CD14-positive monocyte (primary cell): ENCODE results near the gene RNF113B. TPM values are rescaled to one million over a fixed set of nuclear protein-coding genes. Genes with fewer than 3 reads are reported as not detected.

Experiments
- DNase-seq, 3 donors: peaks; one replicate each; pipeline ENCODE4 v3.0.0-alpha.2; 2011 to 2022
- H2AFZ ChIP-seq: 2 replicates; pipeline ENCODE4 v1.6.0; 2012; ENCODE audit warnings: mild to moderate bottlenecking, low read depth, low read length, inconsistent platforms; ENCODE audit not compliant: insufficient read depth, poor library complexity, severe bottlenecking
- H3K27ac ChIP-seq, 2 donors: 1 replicate in 1 of 2; 2 replicates in 1 of 2; pipeline ENCODE4 v1.5.1; 2012 to 2013; ENCODE audit warnings: low read length in 2 of 2, control low read depth in 1 of 2, inconsistent platforms in 1 of 2, low read depth in 1 of 2, mild to moderate bottlenecking in 1 of 2
- H3K27me3 ChIP-seq, 2 donors: one replicate each; pipeline versions ENCODE4 v1.6.0 to v1.6.1; 2011 to 2013; ENCODE audit warnings: low read length in 2 of 2; ENCODE audit not compliant: control insufficient read depth in 2 of 2, insufficient read depth in 2 of 2
- H3K36me3 ChIP-seq, 2 donors: replicated peaks in 1 of 2; 1 replicate in 1 of 2; 2 replicates in 1 of 2; pipeline versions ENCODE4 v1.5.1 to v1.6.1; 2012 to 2013; ENCODE audit warnings: low read length in 2 of 2, control low read depth in 1 of 2, inconsistent platforms in 1 of 2, mild to moderate bottlenecking in 1 of 2; ENCODE audit not compliant: insufficient read depth in 2 of 2, control insufficient read depth in 1 of 2
- H3K4me1 ChIP-seq, 2 donors: 1 replicate in 1 of 2; 2 replicates in 1 of 2; pipeline versions ENCODE4 v1.5.1 to v1.6.1; 2012 to 2013; ENCODE audit warnings: low read length in 2 of 2, control low read depth in 1 of 2, inconsistent platforms in 1 of 2, mild to moderate bottlenecking in 1 of 2, moderate library complexity in 1 of 2; ENCODE audit not compliant: insufficient read depth in 2 of 2, control insufficient read depth in 1 of 2
- H3K4me2 ChIP-seq: replicated peaks from 2 replicates; pipeline ENCODE3; 2012; ENCODE audit warnings: low read length, moderate library complexity, mild to moderate bottlenecking; ENCODE audit not compliant: poor library complexity, severe bottlenecking; ENCODE audit errors: extremely low read depth
- H3K4me3 ChIP-seq, 3 experiments: fragments of 200-600 bp in 1 of 3; sonication (generic) in 1 of 3; replicated peaks in 1 of 3; 1 replicate in 2 of 3; 2 replicates in 1 of 3; pipeline ENCODE4 v1.5.1; 2011 to 2013; ENCODE audit warnings: low read length in 3 of 3, mild to moderate bottlenecking in 3 of 3, control low read depth in 2 of 3, low read depth in 2 of 3, inconsistent platforms in 1 of 3, moderate library complexity in 1 of 3
- H3K79me2 ChIP-seq: 2 replicates; pipeline ENCODE4 v1.6.0; 2012; ENCODE audit warnings: mild to moderate bottlenecking, control low read depth, inconsistent platforms, low read length, moderate library complexity; ENCODE audit not compliant: insufficient read depth
- H3K9ac ChIP-seq: 2 replicates; pipeline ENCODE4 v1.6.0; 2017; ENCODE audit warnings: low read length, mild to moderate bottlenecking; ENCODE audit not compliant: insufficient read depth, poor library complexity, severe bottlenecking
- H3K9me3 ChIP-seq, 2 donors: replicated peaks in 1 of 2; 1 replicate in 1 of 2; 2 replicates in 1 of 2; pipeline versions ENCODE4 v1.5.1 to v1.6.1; 2012 to 2013; ENCODE audit warnings: low read length in 2 of 2, control low read depth in 1 of 2; ENCODE audit not compliant: control insufficient read depth in 1 of 2, insufficient read depth in 1 of 2
- H4K20me1 ChIP-seq: 2 replicates; pipeline ENCODE4 v1.6.0; 2012; ENCODE audit warnings: mild to moderate bottlenecking, low read length, control low read depth, moderate library complexity; ENCODE audit not compliant: insufficient read depth
- H3K27ac Mint-ChIP-seq, 7 donors: one replicate each; pipeline ENCODE4 v1.8.0; 2020; ENCODE audit warnings: mild to moderate bottlenecking in 7 of 7, mixed read lengths in 7 of 7, moderate library complexity in 6 of 7, inconsistent platforms in 2 of 7
- H3K27me3 Mint-ChIP-seq, 3 donors: one replicate each; pipeline ENCODE4 v1.8.0; 2021 to 2022; ENCODE audit warnings: low read depth in 3 of 3, mild to moderate bottlenecking in 3 of 3, mixed read lengths in 3 of 3, moderate library complexity in 3 of 3, inconsistent platforms in 1 of 3
- H3K36me3 Mint-ChIP-seq, 2 donors: one replicate each; pipeline ENCODE4 v1.8.0; 2020; ENCODE audit warnings: mixed read lengths in 2 of 2, inconsistent platforms in 1 of 2, mild to moderate bottlenecking in 1 of 2
- H3K4me1 Mint-ChIP-seq: one replicate; pipeline ENCODE4 v1.8.0; 2020; ENCODE audit warnings: mild to moderate bottlenecking, mixed read lengths
- H3K4me3 Mint-ChIP-seq, 2 donors: one replicate each; pipeline ENCODE4 v1.8.0; 2020; ENCODE audit warnings: mild to moderate bottlenecking in 2 of 2, mixed read lengths in 2 of 2, moderate library complexity in 1 of 2
- H3K9me3 Mint-ChIP-seq, 7 donors: one replicate each; pipeline ENCODE4 v1.8.0; 2020 to 2022; ENCODE audit warnings: mixed read lengths in 7 of 7, mild to moderate bottlenecking in 6 of 7, moderate library complexity in 6 of 7, inconsistent platforms in 2 of 7
- WGBS: methylation state at CpG from one replicate; pipeline ENCODE4 v1.1.5; 2013; ENCODE audit warnings: missing lambda C conversion rate; ENCODE audit not compliant: insufficient coverage; 5-methylcytosine and 5-hydroxymethylcytosine counted together
- intact Hi-C, 2 donors: fragments of 100-400 bp; cut with micrococcal nuclease; formaldehyde crosslinking; loops; one replicate each; pipeline versions ENCODE4 v1.15.0 to v1.15.1; 2023
- polyA plus RNA-seq, 3 donors: library from polyadenylated mRNA; depleted of rRNA in 1 of 3; unstranded in 2 of 3; stranded (reverse) in 1 of 3; fragments of 300-500 nt in 2 of 3; fragments of >200 nt in 1 of 3; fragmentation: Illumina TruSeq in 2 of 3; gene quantifications; 1 replicate in 2 of 3; 2 replicates in 1 of 3; pipeline ENCODE4 v1.2.3, GENCODE V29; 2012 to 2021
- TF ChIP-seq, protein P1 (sequence below): fragments of 200-600 bp; IDR thresholded peaks from one replicate; pipeline ENCODE4 v1.8.0; 2022; ENCODE audit warnings: antibody characterized with exemption, mild to moderate bottlenecking

RNF113B gene
- polyA plus RNA-seq, 3 donors = not detected

GRCh38 chr13:98199480-98199879, 22.4 kb upstream of the RNF113B start:
- intact Hi-C loops = no loop called here
- no peaks in the 10 kb centered on the region for H4K20me1 ChIP-seq
- H3K4me1 ChIP-seq = no peaks in the 10 kb centered on the region
- no CpG with 5 or more reads among the region's 4 CpGs for WGBS
- no peaks in the 10 kb centered on the region for H3K36me3 Mint-ChIP-seq
- H3K36me3 ChIP-seq = no peaks in the 10 kb centered on the region
- no peak overlapping the region for H3K4me3 ChIP-seq
- peaks cover 0 to 8% (median 1%) of the 10 kb centered on the region in 7 donors for H3K9me3 Mint-ChIP-seq
- H3K27me3 ChIP-seq = no peaks in the 10 kb centered on the region
- H3K9me3 ChIP-seq = peaks cover 0 to 11% of the 10 kb centered on the region in 2 donors
- TF ChIP-seq, protein P1, sequence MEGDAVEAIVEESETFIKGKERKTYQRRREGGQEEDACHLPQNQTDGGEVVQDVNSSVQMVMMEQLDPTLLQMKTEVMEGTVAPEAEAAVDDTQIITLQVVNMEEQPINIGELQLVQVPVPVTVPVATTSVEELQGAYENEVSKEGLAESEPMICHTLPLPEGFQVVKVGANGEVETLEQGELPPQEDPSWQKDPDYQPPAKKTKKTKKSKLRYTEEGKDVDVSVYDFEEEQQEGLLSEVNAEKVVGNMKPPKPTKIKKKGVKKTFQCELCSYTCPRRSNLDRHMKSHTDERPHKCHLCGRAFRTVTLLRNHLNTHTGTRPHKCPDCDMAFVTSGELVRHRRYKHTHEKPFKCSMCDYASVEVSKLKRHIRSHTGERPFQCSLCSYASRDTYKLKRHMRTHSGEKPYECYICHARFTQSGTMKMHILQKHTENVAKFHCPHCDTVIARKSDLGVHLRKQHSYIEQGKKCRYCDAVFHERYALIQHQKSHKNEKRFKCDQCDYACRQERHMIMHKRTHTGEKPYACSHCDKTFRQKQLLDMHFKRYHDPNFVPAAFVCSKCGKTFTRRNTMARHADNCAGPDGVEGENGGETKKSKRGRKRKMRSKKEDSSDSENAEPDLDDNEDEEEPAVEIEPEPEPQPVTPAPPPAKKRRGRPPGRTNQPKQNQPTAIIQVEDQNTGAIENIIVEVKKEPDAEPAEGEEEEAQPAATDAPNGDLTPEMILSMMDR = no peak
- no peak for DNase-seq
- H2AFZ ChIP-seq = no peak overlapping the region
- H3K79me2 ChIP-seq = no peaks in the 10 kb centered on the region
- no peak overlapping the region for H3K4me2 ChIP-seq
- no peaks in the 10 kb centered on the region for H3K4me1 Mint-ChIP-seq
- H3K9ac ChIP-seq = no peak overlapping the region
- no peak overlapping the region for H3K4me3 Mint-ChIP-seq
- H3K27me3 Mint-ChIP-seq = peaks cover 0 to 4% (median 3%) of the 10 kb centered on the region in 3 donors
- no peak overlapping the region for H3K27ac Mint-ChIP-seq
- no peak overlapping the region for H3K27ac ChIP-seq

DNA sequence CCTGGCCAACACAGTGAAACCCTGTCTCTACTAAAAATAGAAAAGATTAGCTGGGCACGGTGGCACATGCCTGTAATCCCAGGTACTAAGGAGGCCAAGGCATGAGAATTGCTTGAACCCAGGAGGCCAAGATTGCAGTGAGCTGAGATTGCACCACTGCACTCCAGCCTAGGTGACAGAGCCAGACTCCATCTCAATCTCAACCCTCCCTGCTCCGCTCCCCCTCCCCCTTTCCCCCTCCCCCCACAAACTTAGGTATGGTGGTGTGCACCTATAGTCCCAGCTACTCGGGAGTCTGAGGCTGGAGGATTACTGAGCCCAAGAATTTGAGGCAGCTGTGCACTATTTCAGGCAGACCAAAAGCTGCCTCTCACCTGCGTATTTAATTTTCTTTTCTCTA, 21.6 kb upstream of the RNF113B start:
- H3K4me1 Mint-ChIP-seq = no peaks in the 10 kb centered on the region
- intact Hi-C loops = no loop called here
- H3K27me3 Mint-ChIP-seq = peaks cover 0 to 4% (median 3%) of the 10 kb centered on the region in 3 donors
- H3K27ac ChIP-seq = no peak overlapping the region
- no peaks in the 10 kb centered on the region for H3K36me3 Mint-ChIP-seq
- H3K9ac ChIP-seq = no peak overlapping the region
- H3K79me2 ChIP-seq = no peaks in the 10 kb centered on the region
- peaks cover 0 to 8% (median 1%) of the 10 kb centered on the region in 7 donors for H3K9me3 Mint-ChIP-seq
- H2AFZ ChIP-seq = no peak overlapping the region
- no peak overlapping the region for H3K27ac Mint-ChIP-seq
- 81% methylated on average over 3 of the region's 4 CpGs for WGBS
- H3K9me3 ChIP-seq = peaks cover 0 to 8% of the 10 kb centered on the region in 2 donors
- no peaks in the 10 kb centered on the region for H3K27me3 ChIP-seq
- TF ChIP-seq, protein P1 = no peak
- no peak overlapping the region for H3K4me3 Mint-ChIP-seq
- no peak overlapping the region for H3K4me2 ChIP-seq
- no peaks in the 10 kb centered on the region for H3K4me1 ChIP-seq
- no peaks in the 10 kb centered on the region for H3K36me3 ChIP-seq
- H3K4me3 ChIP-seq = no peak overlapping the region
- no peak for DNase-seq
- H4K20me1 ChIP-seq = no peaks in the 10 kb centered on the region
